HL-60 (cell line): Measurements from ENCODE around the gene AK5.

Experiments
- DNase-seq, 2 experiments: peaks; one replicate each; pipeline ENCODE4 v3.0.0-alpha.2; 2010 to 2020; ENCODE audit warnings: low read depth in 1 of 2, low spot score in 1 of 2
- H3K27ac ChIP-seq: fragments of 250-450 bp; sonication (Bioruptor Pico); replicated peaks from 2 replicates; pipeline ENCODE4 v1.5.1; 2020; ENCODE audit warnings: mild to moderate bottlenecking, moderate library complexity
- H3K27me3 ChIP-seq: fragments of 250-450 bp; sonication (Bioruptor Pico); 2 replicates; pipeline ENCODE4 v1.5.1; 2021; ENCODE audit warnings: mild to moderate bottlenecking, moderate library complexity; ENCODE audit not compliant: insufficient read depth, poor library complexity, severe bottlenecking
- H3K4me3 ChIP-seq: replicated peaks from 2 replicates; pipeline ENCODE4 v1.5.1; 2011; ENCODE audit warnings: mild to moderate bottlenecking, control low read depth, low read length; ENCODE audit not compliant: insufficient read depth
- GABPA ChIP-seq: IDR thresholded peaks from 2 replicates; pipeline ENCODE4 v1.6.1; 2012; ENCODE audit warnings: low read depth
- POLR2AphosphoS5 ChIP-seq: IDR thresholded peaks from 2 replicates; pipeline ENCODE4 v1.6.1; 2012; ENCODE audit warnings: low read depth
- REST ChIP-seq: IDR thresholded peaks from 2 replicates; pipeline ENCODE4 v1.6.1; 2012; ENCODE audit warnings: low read depth; ENCODE audit not compliant: insufficient replicate concordance
- SPI1 ChIP-seq: IDR thresholded peaks from 2 replicates; pipeline ENCODE4 v1.6.1; 2012; ENCODE audit warnings: low read depth, mild to moderate bottlenecking, borderline replicate concordance
- TF ChIP-seq, protein P1 (sequence below): IDR thresholded peaks from one replicate; pipeline ENCODE4 v1.5.1; 2011; ENCODE audit warnings: low read length, control low read depth, inconsistent platforms; ENCODE audit not compliant: insufficient read depth

The AK5 gene

GRCh38 chr1:77263708-77264107 lies 18.1 kb upstream of the AK5 start:
- Histone ChIP-seq H3K27ac (no peak overlapping the region), H3K27me3 (no peaks in the 10 kb centered on the region), H3K4me3 (no peak overlapping the region)
- TF ChIP-seq, protein P1, sequence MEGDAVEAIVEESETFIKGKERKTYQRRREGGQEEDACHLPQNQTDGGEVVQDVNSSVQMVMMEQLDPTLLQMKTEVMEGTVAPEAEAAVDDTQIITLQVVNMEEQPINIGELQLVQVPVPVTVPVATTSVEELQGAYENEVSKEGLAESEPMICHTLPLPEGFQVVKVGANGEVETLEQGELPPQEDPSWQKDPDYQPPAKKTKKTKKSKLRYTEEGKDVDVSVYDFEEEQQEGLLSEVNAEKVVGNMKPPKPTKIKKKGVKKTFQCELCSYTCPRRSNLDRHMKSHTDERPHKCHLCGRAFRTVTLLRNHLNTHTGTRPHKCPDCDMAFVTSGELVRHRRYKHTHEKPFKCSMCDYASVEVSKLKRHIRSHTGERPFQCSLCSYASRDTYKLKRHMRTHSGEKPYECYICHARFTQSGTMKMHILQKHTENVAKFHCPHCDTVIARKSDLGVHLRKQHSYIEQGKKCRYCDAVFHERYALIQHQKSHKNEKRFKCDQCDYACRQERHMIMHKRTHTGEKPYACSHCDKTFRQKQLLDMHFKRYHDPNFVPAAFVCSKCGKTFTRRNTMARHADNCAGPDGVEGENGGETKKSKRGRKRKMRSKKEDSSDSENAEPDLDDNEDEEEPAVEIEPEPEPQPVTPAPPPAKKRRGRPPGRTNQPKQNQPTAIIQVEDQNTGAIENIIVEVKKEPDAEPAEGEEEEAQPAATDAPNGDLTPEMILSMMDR, result no peak
- TF ChIP-seq POLR2AphosphoS5 (no peak), GABPA (no peak), REST (no peak), SPI1 (no peak)
- no peak for DNase-seq

- TF ChIP-seq, protein P1, result no peak
- TF ChIP-seq GABPA (no peak), SPI1 (no peak), REST (no peak), POLR2AphosphoS5 (no peak)
- no peak for DNase-seq
- no peak overlapping the region for H3K27ac ChIP-seq
- no peak overlapping the region for H3K4me3 ChIP-seq
- no peaks in the 10 kb centered on the region for H3K27me3 ChIP-seq
These were observed 16.6 kb upstream of the AK5 start for GRCh38 chr1:77265180-77265579.

- no peaks in the 10 kb centered on the region for H3K27me3 ChIP-seq
- no peak overlapping the region for H3K27ac ChIP-seq
- H3K4me3 ChIP-seq, result no peak overlapping the region
- TF ChIP-seq POLR2AphosphoS5, result no peak
- TF ChIP-seq GABPA, result no peak
- TF ChIP-seq, protein P1, result no peak
- no peak for TF ChIP-seq SPI1
- TF ChIP-seq REST, result no peak
- DNase-seq, result no peak
These were observed 14.8 kb upstream of the AK5 start for GRCh38 chr1:77267035-77267434.
